GM19025 (cell line): ENCODE results near the gene CCNL1.
"Not testable (repeated sequence)": the region's sequence is repeated elsewhere in the genome, so short reads cannot be mapped to it uniquely, and the experiment has no call there.

Source experiments
- ATAC-seq: cut with Tn5 transposase; IDR thresholded peaks from one replicate; pipeline ENCODE4 v1.9.1; 2021; ENCODE audit warnings: mild to moderate bottlenecking, low read depth, moderate library complexity; ENCODE audit not compliant: unreplicated experiment

CCNL1 gene

DNA sequence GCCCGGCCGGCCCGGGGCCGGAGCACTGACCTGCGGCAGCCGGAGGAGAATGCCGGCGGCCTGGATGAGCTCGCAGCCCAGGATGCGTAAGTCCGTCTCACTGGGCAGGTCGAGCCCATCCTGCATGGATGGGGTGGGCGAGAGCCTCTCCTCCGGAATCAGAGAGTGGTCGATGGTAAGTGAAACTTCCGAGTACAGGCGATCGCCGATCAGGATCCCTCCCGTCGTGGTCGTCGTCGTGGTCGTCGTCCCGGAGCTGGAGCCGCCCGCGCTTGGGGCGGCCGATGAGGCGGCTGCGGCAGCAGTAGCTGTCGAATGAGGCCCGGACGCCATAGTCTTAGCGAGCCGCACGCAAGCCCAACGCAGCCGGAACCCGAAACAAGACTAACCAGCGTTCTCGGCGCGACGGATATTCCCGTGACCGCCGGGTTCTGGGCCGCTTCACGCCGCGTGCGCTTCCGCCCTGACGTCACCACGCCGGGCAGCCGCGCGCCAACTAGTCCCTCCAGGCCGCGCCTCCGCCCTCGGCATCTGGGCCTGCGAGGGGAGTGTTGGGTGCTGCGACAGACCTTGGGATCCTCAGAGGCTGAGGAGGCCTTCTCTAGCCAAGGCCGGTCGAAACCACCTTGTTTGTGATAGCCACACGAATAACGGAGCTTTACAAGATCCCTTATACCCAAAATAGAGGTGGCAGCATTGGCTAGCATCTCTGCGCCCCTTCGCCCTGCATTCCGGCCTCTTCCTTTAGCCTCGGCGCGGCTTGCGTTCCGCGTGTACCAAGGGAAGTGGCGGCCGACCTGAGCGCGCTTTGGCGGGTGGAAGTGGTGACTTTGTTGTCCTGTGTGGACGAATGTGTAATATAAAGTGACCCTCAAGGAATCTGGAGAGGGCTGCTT, at the start of gene CCNL1:
CCNL1 (minus strand) TSS at position 386 of the 896 bp plus-strand sequence; CDS start at position 333, 53 bp downstream.
- ATAC-seq = peak; percentile 76

DNA sequence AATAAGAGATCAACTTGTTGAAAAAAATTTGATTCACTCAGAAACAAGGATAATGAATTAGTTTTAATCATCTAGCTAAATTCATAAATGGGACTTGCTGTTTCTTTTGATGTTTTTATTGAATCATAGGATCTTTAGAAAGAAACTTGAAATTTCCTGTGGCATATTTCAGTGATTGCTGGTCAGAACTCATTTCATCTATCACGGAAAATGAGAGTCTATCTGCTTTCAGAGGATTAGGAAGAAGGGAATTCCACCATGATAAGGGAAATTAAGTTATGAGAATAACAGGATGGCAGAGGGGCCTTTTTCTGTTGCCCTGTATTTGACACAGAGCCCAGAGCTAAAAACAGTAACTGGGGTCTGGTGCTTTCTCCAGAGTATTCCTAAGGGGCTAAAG, 44.9 kb upstream of the CCNL1 start:
- ATAC-seq = no peak

DNA sequence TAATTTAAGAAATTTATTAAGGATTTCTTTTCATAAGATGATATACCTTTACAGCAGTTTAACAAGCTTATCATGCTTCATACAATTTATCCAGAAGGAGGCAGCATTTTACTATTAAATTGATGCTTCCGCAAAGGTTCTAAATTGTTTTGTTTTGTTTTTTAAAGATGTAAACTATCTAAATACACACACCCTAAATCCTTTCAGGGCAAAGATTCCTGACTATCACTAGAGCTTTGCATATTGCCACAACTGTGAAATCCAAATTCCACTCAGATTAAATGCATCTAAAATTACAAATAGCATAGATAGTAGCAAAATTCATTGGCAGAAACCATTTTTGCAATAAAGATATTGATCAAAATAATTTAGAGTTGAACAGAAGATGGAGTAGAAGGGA, 44.5 kb upstream of the CCNL1 start:
- no peak for ATAC-seq

DNA sequence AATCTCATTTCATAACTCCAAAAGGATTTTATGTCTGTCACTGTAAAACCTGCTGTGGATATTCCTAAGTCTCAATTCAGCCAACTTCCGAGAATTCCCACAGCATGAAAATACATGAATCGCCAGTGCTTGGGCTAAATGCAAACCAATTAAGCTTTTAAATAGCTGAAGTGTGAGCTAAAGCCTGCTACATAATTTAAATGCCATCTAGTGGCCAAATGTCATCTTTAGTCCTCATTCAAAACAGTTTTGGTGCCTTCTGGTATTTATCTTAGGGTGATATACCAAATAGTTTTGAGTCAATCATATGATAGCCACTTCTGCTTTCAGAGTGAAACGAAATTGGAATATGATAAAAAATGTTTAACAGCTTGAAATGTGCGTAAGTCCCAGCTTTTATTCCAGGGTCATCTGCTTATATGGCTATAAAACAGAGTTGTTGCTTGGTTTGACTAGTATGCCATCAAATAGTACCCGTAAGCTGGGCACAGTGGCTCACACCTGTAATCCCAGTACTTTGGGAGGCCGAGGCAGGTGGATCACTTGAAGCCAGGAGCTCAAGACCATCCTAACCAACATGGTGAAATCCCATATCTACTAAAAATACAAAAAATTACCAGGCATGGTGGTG, 41.8 kb upstream of the CCNL1 start:
- ATAC-seq = no peak

DNA sequence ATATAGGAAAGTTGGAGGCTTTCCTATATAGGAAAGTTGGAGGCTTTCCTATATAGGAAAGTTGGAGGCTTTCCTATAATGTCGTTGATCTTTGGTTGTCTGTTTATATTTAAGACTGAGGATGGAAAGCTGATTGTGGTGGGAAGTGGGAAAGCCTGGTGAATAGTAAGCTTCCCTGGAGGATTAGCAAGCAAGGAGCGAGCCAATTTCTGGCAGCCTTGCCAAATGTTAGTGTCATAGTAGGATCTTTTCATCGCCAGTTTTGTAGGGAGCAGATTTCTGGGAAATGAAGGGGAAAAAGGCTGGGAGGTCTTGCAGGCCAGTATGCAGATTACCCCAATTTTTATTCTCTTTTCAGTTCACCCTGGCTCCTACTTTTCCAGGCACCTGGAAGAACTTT, 39.9 kb upstream of the CCNL1 start:
- no peak for ATAC-seq

DNA sequence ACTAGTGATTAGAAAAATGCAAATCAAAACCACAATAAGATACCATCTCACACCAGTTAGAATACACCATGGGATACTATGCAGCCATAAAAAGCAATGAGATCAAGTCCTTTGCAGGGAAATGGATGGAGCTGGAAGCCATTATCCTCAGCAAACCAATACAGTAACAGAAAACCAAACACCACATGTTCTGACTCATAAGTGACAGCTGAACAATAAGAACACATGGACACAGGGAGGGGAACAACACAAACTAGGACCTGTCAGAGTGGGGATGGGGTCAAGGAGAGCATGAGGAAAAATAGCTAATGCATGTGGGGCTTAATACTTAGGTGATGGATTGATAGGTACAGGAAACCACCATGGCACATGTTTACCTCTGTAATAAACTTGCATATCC, 36.0 kb upstream of the CCNL1 start:
- ATAC-seq = no peak

DNA sequence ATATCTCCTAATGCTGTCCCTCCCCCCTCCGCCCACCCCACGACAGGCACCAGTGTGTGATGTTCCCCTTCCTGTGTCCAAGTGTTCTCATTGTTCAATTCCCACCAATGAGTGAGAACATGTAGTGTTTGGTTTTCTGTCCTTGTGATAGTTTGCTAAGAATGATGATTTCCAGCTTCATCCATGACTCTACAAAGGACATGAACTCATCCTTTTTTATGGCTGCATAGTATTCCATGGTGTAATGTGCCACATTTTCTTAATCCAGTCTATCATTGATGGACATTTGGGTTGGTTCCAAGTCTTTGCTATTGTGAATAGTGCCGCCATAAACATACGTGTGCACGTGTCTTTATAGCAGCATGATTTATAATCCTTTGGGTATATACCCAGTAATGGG, 31.2 kb upstream of the CCNL1 start:
- not testable (repeated sequence) for ATAC-seq

DNA sequence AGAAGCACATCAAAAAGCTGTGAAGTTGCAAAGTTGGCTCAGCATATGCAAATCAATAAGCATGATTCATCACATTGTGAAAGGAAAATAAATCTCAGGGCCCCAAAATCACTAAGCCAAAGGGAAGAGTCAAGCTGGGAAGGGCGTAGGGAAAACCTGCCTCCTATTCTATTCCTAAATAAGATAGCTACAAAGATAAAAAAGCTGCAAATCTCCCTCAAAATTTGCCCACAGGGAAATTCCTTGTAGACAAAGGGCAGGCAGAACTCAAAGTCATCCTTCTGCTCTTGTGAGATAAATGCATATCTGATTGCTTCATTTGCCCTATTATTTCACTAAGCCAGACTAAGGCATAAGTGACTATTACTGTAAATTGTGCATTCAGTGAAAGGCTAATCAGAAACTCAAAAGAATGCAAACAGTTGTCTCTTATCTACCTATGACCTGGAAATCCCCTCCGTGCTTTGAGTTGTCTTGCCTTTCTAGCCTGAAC, 30.5 kb upstream of the CCNL1 start:
- no peak for ATAC-seq

DNA sequence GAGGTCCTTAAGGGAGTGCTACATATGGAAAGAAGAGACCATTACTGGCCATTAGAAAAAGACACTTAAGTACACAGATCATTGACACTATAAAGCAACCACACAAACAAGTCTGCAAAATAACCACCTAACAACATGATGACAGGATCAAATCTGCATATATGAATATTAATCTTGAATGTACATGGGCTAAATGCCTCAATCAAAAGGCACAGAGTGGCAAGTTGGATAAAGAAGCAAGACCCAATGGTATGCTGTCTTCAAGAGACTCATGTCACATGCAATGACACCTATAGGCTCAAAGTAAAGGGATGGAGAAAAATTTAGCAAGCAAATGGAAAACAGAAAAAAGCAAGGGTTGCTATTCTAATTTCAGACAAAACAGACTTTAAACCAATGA, 28.4 kb upstream of the CCNL1 start:
- ATAC-seq = no peak

DNA sequence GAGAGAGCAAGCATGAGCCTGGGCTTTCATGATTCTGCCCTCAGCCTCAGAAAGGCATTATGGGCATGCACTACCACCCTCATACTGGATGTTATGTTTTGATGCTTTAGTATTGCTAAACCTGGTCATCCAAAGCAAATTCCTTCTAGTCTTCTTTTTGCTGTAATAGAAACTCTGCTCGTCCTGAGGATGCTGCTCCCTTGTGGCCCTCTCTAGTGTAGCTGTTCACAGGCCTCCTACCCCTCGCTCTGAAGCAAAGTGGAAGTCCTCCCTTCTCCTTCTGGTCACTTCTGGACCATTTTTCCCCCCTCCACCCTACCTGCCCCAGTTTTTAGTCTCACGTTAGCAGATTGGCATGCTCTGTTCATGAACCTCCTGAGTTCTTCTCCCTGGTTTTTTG, 22.9 kb upstream of the CCNL1 start:
- no peak for ATAC-seq

DNA sequence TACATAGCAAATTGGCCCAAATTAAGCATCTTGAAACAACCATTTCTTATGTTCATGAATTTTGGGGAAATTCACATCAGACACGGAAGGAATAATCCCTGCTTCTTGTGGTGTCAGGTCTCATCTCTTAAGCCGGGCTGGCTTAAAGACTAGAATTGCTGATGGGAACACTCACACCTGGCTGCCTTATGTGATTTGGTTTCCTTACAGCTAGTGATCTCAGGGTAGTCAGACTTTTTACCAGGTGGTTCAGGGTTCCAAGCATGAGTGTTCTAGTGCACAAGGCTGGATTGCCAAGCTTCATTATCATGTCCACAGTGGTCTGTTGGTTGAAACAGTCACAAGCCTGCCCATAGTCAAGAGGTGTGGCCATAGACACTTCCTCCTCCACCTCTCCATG, 20.3 kb upstream of the CCNL1 start:
- no peak for ATAC-seq

DNA sequence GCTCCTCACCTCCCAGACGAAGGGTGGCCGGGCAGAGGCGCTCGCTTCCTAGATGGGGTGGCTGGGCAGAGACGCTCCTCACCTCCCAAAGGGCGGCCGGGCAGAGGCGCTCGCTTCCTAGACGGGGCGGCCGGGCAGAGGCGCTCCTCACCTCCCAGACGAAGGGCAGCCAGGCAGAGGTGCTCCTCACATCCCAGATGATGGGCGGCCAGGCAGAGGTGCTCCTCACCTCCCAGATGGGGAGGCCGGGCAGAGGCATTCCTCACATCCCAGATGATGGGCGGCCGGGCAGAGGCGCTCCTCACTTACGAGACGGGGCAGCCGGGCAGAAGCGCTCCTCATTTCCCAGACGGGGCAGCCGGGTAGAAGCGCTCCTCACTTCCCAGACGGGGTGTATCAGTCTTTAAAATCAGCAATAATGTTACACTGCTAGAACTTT, 19.4 kb upstream of the CCNL1 start:
- ATAC-seq = no peak

DNA sequence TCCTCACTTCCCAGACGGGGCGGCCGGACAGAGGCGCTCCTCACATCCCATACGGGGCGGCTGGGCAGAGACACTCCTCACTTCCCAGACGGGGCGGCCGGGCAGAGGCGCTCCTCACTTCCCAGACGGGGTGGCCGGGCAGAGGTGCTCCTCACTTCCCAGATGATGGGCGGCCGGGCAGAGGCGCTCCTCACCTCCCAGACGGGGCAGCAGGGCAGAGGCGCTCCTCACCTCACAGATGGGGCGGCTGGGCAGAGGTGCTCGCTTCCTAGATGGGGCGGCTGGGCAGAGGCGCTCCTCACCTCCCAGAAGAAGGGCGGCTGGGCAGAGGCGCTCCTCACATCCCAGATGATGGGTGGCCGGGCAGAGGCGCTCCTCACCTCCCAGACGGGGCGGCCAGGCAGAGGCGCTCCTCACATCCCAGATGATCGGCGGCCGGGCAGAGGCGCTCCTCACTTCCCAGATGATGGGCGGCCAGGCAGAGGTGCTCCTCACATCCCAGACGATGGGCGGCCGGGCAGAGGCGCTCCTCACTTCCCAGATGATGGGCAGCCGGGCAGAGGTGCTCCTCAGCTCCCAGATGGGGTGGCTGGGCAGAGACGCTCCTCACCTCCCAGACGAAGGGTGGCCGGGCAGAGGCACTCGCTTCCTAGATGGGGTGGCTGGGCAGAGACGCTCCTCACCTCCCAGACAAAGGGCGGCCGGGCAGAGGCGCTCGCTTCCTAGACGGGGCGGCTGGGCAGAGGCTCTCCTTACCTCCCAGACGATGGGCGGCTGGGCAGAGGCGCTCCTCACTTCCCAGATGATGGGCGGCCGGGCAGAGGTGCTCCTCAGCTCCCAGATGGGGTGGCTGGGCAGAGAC, 18.8 kb upstream of the CCNL1 start:
- not testable (repeated sequence) for ATAC-seq

DNA sequence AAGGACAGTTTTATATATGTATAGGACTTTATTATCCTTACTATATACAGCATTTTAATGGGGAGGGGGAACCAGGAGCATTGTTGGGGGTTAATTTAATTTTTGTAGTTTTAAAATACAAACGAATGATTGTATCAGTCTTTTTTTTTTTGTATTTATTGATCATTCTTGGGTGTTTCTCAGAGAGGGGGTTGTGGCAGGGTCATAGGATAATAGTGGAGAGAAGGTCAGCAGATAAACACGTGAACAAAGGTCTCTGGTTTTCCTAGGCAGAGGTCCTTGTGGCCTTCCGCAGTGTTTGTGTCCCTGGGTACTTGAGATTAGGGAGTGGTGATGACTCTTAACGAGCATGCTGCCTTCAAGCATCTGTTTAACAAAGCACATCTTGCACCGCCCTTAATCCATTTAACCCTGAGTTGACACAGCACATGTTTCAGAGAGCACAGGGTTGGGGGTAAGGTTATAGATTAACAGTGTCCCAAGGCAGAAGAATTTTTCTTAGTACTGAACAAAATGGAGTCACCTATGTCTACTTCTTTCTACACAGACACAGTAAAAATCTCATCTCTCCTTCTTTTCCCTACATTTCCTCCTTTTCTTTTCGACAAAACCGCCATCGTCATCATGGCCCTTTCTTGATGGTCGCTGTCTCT, 18.0 kb upstream of the CCNL1 start:
- ATAC-seq = not testable (repeated sequence)

DNA sequence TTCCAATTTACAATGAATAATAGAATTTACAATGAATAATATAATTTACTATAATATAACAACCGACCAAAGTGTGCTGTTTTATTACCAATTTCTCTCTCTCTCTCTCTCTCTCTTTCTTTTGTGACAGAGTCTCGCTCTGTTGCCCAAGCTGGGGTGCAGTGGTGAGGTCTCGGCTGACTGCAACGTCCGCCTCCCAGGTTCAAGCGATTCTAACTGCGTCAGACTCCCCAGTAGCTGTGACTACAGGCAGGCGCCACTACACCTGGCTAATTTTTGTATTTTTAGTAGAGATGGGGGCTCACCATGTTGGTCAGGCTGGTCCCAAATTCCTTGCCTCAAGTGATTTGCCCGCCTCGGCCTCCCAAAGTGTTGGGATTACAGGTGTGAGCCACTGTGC, 17.0 kb upstream of the CCNL1 start:
- no peak for ATAC-seq

DNA sequence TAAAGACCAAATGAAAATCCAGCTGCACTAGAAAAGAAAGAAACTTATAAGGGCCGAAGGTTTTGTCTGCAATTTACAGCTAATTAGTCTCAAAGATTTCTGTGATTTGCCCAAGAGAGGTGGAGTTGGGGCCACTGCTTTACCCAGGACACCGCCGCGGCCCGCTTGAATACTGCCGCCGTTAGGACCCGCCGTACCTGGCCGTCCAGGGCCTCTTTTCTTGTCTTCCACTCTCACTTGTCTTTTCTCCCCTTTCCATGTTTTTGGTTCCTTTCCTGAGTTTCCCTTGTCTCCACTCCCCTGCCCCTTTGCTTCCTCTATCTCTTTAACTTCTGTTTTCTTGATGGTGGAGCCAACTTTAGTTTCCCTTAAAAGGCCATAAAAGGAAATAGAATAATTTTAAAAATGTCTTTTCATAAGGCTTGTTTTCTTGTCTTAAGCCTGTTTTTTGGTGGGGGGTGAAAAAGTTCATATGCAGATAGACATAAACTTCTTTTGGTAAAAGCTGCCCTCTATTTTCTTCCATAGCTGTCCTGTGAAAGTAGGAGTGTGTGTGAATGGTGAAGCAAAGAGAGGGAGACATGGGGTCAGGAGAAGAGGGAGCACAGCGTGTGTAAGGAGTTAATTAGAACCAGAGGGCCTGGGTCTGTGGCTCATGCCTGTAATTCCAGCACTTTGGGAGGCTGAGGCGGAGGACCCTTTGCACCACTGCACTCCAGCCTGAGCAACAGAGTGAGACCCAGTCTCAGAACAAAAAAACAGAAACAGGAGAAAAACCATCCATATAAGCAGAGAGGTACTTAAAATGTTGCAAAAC, 16.0 kb upstream of the CCNL1 start:
- no peak for ATAC-seq

DNA sequence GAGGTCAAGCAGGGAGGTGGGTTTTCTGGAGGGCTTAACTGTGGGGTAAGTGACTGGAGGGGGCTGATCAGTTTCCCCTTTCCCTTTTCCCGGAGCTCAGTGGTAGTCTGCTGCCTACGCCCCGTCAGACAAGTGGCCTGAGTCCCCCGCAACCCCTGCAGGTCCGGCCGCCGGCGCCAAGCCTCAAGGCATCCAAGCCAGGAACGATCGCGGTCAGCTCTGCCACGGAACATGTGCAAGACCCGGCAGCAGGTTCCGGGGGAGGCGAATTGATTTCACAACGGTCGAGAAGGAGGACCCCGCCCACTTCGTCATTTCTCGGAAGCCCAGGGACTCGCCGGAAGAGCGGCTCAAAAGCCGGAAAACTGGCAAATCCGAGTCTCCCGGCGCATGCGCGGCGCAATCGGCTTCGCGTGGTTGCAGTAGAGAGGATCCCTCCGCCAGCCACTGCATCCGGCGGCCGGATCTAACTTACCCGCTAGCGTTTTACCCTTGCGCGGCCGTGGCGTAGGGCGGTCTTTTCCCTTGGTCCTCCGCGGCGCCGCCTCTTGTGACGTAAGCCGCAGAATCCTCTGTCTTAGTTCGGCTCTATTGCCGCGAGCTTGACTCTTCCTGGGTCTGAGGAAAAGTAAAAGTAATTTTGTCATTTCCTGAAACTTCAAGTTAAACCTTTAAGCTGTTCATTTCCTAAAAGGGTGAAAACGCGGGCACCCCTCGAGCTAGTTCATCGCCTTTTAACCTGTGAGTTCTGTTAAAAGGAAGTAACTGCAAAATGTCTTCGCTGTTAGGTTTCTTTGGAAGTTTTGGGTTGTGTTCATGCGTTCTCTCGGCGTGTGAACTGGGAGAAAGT, 14.9 kb upstream of the CCNL1 start:
- ATAC-seq = peak; percentile 93

DNA sequence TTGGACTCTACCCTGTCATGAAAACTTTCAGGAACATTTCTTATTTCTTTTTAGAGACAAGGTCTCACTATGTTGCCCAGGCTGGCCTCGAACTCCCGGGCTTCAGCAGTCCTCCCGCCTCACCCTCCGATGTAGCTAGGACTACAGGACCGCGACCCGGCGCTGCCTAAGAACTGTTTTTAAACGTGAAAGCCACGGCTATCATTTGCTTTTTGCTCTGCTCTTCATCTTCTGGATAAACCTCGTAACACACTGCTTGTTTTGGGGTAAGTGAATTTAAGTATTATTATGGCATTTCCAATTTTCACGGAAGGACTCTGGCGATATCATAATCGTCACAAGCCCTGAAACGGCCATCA, 14.3 kb upstream of the CCNL1 start:
- no peak for ATAC-seq

DNA sequence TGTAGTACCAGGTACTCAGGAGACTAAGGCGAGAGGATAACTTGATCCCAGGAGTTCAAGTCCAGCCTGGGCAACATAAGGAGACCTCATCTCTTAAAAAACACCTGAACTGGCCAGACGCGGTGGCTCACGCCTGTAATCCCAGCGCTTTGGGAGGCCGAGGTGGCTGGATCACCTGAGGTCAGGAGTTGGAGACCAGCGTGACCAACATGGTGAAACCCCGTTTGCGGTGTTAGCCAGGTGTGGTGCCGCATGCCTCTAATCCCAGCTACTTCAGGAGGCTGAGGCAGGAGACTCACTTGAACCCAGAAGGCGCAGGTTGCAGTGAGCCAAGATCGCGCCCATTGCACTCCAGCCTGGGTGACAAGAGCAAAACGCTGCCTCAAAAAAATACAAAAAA, 13.4 kb upstream of the CCNL1 start:
- ATAC-seq = not testable (repeated sequence)
